K562 (cell line): ENCODE measurements around the gene YBEY. TPM values are rescaled to one million over a fixed set of nuclear protein-coding genes. Genes with fewer than 3 reads are reported as not detected.

Experiments
- ATAC-seq: fragments of 200-7000 bp; cut with Tn5 transposase; 3 replicates; pipeline ENCODE4 v1.9.1; 2020; ENCODE audit warnings: moderate library complexity
- BruUV-seq: library from RNA; stranded (reverse); fragments of 400-500 nt; replicated peaks from 2 replicates; lab custom pipeline; 2021; lab: Mats Ljungman, UMichigan
- CTCF ChIA-PET: fragments of 300-600 bp; formaldehyde crosslinking; extraction: SDS; loops from one replicate; lab custom pipeline; 2021; ENCODE audit warnings: low intra/inter-chr PET ratio; lab: Yijun Ruan, JAX
- POLR2A ChIA-PET: fragments of 300-600, 350-650 bp; sonication (Branson Sonifier 250); formaldehyde crosslinking; extraction: SDS; loops from one replicate; lab custom pipeline; 2021; ENCODE audit warnings: antibody characterized with exemption, inconsistent platforms; lab: Yijun Ruan, JAX
- DNase-seq, 4 experiments: peaks; one replicate each; pipeline versions ENCODE4 v3.0.0 to v3.0.0-alpha.2; 2011 to 2018; ENCODE audit warnings: low spot score in 3 of 4, mixed read lengths in 3 of 4; ENCODE audit errors: extremely low read depth in 1 of 4
- FAIRE-seq: peaks from 2 replicates; lab custom pipeline; 2011; peaks lifted over from hg19 to GRCh38; lab: Jason Lieb, UNC
- H2AFZ ChIP-seq: 2 replicates; pipeline ENCODE4 v1.6.0; 2011; ENCODE audit warnings: low read depth, low read length, control low read depth, inconsistent platforms
- H3K27ac ChIP-seq: fragments of 200-600 bp; 3 replicates; pipeline ENCODE4 v1.8.0; 2011; ENCODE audit warnings: low read depth, mild to moderate bottlenecking, control low read depth, inconsistent platforms, low read length, moderate library complexity, mixed read lengths; ENCODE audit errors: extremely low read depth
- H3K27me3 ChIP-seq, 2 experiments: fragments of 300-600 bp in 1 of 2; 2 replicates in 1 of 2; 3 replicates in 1 of 2; pipeline versions ENCODE4 v1.6.0 to v1.8.0; 2011; ENCODE audit warnings: inconsistent platforms in 2 of 2, low read length in 2 of 2, mild to moderate bottlenecking in 1 of 2, mixed read lengths in 1 of 2, moderate library complexity in 1 of 2; ENCODE audit not compliant: control insufficient read depth in 2 of 2, insufficient read depth in 2 of 2
- H3K36me3 ChIP-seq: fragments of 300-600 bp; 3 replicates; pipeline ENCODE4 v1.8.0; 2011; ENCODE audit warnings: mild to moderate bottlenecking, low read length, inconsistent platforms; ENCODE audit not compliant: control insufficient read depth, insufficient read depth
- H3K4me1 ChIP-seq, 2 experiments: fragments of 200-600 bp in 1 of 2; replicated peaks in 1 of 2; 2 replicates in 1 of 2; 3 replicates in 1 of 2; pipeline versions ENCODE4 v1.5.1 to v1.8.0; 2011; ENCODE audit warnings: inconsistent platforms in 2 of 2, low read length in 2 of 2, mild to moderate bottlenecking in 1 of 2, mixed read lengths in 1 of 2, moderate library complexity in 1 of 2; ENCODE audit not compliant: control insufficient read depth in 2 of 2, insufficient read depth in 2 of 2
- H3K4me2 ChIP-seq: 2 replicates; pipeline ENCODE4 v1.6.1; 2011; ENCODE audit warnings: low read length, control low read depth, inconsistent platforms, mixed read lengths; ENCODE audit not compliant: insufficient read depth
- H3K4me3 ChIP-seq: fragments of 200-600 bp; sonication (generic), shearing (Covaris generic); 2 replicates; pipeline ENCODE4 v1.5.1; 2016; ENCODE audit warnings: control low read depth, inconsistent platforms
- H3K79me2 ChIP-seq: fragments of 200-600 bp; 3 replicates; pipeline ENCODE4 v1.8.0; 2011; ENCODE audit warnings: low read length, inconsistent platforms; ENCODE audit not compliant: control insufficient read depth, insufficient read depth
- H3K9ac ChIP-seq, 2 experiments: 2 replicates each; pipeline versions ENCODE4 v1.6.0 to v1.6.1; 2011; ENCODE audit warnings: low read depth in 2 of 2, low read length in 2 of 2, control low read depth in 1 of 2, inconsistent platforms in 1 of 2, mild to moderate bottlenecking in 1 of 2, mixed read lengths in 1 of 2; ENCODE audit not compliant: insufficient read depth in 1 of 2
- H3K9me1 ChIP-seq: one replicate; pipeline ENCODE4 v1.6.0; 2011; ENCODE audit warnings: inconsistent platforms, mild to moderate bottlenecking, low read length, moderate library complexity; ENCODE audit not compliant: control insufficient read depth, insufficient read depth
- H3K9me3 ChIP-seq: replicated peaks from 2 replicates; pipeline ENCODE4 v1.5.1; 2011; ENCODE audit warnings: low read depth, low read length, inconsistent platforms; ENCODE audit not compliant: control insufficient read depth, insufficient read depth
- H4K20me1 ChIP-seq: replicated peaks from 2 replicates; pipeline ENCODE4 v1.6.1; 2011; ENCODE audit warnings: low read length, inconsistent platforms, mixed read lengths; ENCODE audit not compliant: control insufficient read depth, insufficient read depth
- E2F5 ChIP-seq: sonication (generic); formaldehyde crosslinking; IDR thresholded peaks from 2 replicates; pipeline ENCODE4 v1.8.0; 2022; ENCODE audit warnings: mild to moderate bottlenecking, missing genetic modification reagents
- GTF2F1 ChIP-seq: IDR thresholded peaks from 2 replicates; pipeline ENCODE4 v1.6.1; 2011; ENCODE audit warnings: low read depth, low read length, improper control_type of control experiment
- KLF13 ChIP-seq: fragments of 450-650 bp; IDR thresholded peaks from 2 replicates; pipeline ENCODE4 v1.6.1; 2016; ENCODE audit warnings: missing genetic modification characterization, low read depth, mild to moderate bottlenecking, missing compliant biosample characterization, moderate library complexity, borderline replicate concordance
- NFE2L1 ChIP-seq: fragments of 450-650 bp; IDR thresholded peaks from 2 replicates; pipeline ENCODE4 v1.6.1; 2016; ENCODE audit warnings: missing genetic modification characterization, low read depth, mild to moderate bottlenecking, missing compliant biosample characterization, moderate library complexity, borderline replicate concordance
- NUFIP1 ChIP-seq: fragments of 450-650 bp; IDR thresholded peaks from 2 replicates; pipeline ENCODE4 v1.6.1; 2018; ENCODE audit not compliant: partially characterized antibody
- PHF8 ChIP-seq: fragments of 200-600 bp; sonication (generic); IDR thresholded peaks from 2 replicates; pipeline ENCODE4 v1.6.1; 2012; ENCODE audit warnings: mixed run types, mild to moderate bottlenecking, inconsistent platforms, low read length, moderate library complexity, borderline replicate concordance
- SIN3A ChIP-seq, 2 experiments: fragments of 150-350 bp in 1 of 2; IDR thresholded peaks; 2 replicates each; pipeline ENCODE4 v1.6.1; 2011 to 2016; ENCODE audit warnings: borderline replicate concordance in 2 of 2, low read depth in 2 of 2, low read length in 2 of 2, mild to moderate bottlenecking in 2 of 2, moderate library complexity in 2 of 2; ENCODE audit not compliant: control insufficient read depth in 1 of 2
- TAL1 ChIP-seq: fragments of 450-650 bp; IDR thresholded peaks from 2 replicates; pipeline ENCODE4 v1.6.1; 2016; ENCODE audit warnings: mild to moderate bottlenecking
- ZBTB49 ChIP-seq: sonication (generic); formaldehyde crosslinking; IDR thresholded peaks from 2 replicates; pipeline ENCODE4 v1.8.0; 2022; ENCODE audit warnings: missing genetic modification reagents, mild to moderate bottlenecking, borderline replicate concordance
- ZFP1 ChIP-seq: fragments of 450-650 bp; formaldehyde crosslinking; IDR thresholded peaks from 2 replicates; pipeline ENCODE4 v1.4.0; 2020; ENCODE audit warnings: mild to moderate bottlenecking, mixed read lengths
- ZNF232 ChIP-seq: sonication (generic); formaldehyde crosslinking; IDR thresholded peaks from 2 replicates; pipeline ENCODE4 v1.8.0; 2022; ENCODE audit warnings: mild to moderate bottlenecking, missing genetic modification reagents
- ZNF785 ChIP-seq: fragments of 250-450 bp; sonication (Bioruptor Pico); IDR thresholded peaks from 2 replicates; pipeline ENCODE4 v1.4.0; 2020; ENCODE audit warnings: mild to moderate bottlenecking
- WGBS: fragments of 100-300 bp; shearing (Covaris generic); methylation state at CpG from one replicate; pipeline ENCODE4 v1.1.6; 2016; ENCODE audit warnings: low coverage, mixed read lengths; ENCODE audit not compliant: insufficient coverage; ENCODE audit errors: missing lambda C conversion rate; 5-methylcytosine and 5-hydroxymethylcytosine counted together
- in situ Hi-C: fragments of 300-500 bp; cut with MboI; formaldehyde crosslinking; loops from 4 replicates; pipeline ENCODE4 v1.15.0; 2018; ENCODE audit warnings: inconsistent platforms, mixed read lengths
- intact Hi-C: fragments of 100-400 bp; cut with micrococcal nuclease; formaldehyde crosslinking; loops from 2 replicates; pipeline ENCODE4 v1.14.2; 2022
- polyA plus RNA-seq, 8 experiments: library from polyadenylated mRNA; depleted of rRNA in 4 of 8; stranded (reverse) in 5 of 8; unstranded in 3 of 8; fragments of >200 nt; fragmentation: Nextera tagmentation in 2 of 8; fragmentation: Illumina TruSeq in 1 of 8; extraction: Ambion mirVana in 2 of 8; extraction: Trizol in 1 of 8; gene quantifications; 2 replicates each; pipeline versions ENCODE4 v1.2.1 to v1.2.3, GENCODE V29; 2011 to 2014; ENCODE audit warnings: inconsistent platforms in 1 of 8, missing spikeins in 1 of 8
- total RNA-seq, 7 experiments: library from RNA; depleted of rRNA in 6 of 7; stranded (reverse); fragments of >200 nt in 6 of 7; fragmentation: Illumina TruSeq in 2 of 7; extraction: Trizol in 2 of 7; gene quantifications; 2 replicates each; pipeline versions ENCODE4 v1.2.1 to v1.2.3, GENCODE V29; 2011 to 2021; ENCODE audit warnings: low replicate concordance in 1 of 7
- TF ChIP-seq, protein P1 (sequence below): sonication (generic); formaldehyde crosslinking; IDR thresholded peaks from 2 replicates; pipeline ENCODE4 v1.8.0; 2023; ENCODE audit warnings: mild to moderate bottlenecking, missing genetic modification reagents
- TF ChIP-seq, protein P2 (sequence below): sonication (generic); formaldehyde crosslinking; IDR thresholded peaks from 2 replicates; pipeline ENCODE4 v1.8.0; 2022; ENCODE audit warnings: missing genetic modification reagents, mild to moderate bottlenecking, moderate library complexity, borderline replicate concordance

The YBEY gene
- total and polyA plus RNA-seq, 9 of the 15 experiments (the other 6 are each of a cell fraction or from before 2014, with no cell fraction given): 6.4 to 28.0 (median 12.4) TPM

DNA sequence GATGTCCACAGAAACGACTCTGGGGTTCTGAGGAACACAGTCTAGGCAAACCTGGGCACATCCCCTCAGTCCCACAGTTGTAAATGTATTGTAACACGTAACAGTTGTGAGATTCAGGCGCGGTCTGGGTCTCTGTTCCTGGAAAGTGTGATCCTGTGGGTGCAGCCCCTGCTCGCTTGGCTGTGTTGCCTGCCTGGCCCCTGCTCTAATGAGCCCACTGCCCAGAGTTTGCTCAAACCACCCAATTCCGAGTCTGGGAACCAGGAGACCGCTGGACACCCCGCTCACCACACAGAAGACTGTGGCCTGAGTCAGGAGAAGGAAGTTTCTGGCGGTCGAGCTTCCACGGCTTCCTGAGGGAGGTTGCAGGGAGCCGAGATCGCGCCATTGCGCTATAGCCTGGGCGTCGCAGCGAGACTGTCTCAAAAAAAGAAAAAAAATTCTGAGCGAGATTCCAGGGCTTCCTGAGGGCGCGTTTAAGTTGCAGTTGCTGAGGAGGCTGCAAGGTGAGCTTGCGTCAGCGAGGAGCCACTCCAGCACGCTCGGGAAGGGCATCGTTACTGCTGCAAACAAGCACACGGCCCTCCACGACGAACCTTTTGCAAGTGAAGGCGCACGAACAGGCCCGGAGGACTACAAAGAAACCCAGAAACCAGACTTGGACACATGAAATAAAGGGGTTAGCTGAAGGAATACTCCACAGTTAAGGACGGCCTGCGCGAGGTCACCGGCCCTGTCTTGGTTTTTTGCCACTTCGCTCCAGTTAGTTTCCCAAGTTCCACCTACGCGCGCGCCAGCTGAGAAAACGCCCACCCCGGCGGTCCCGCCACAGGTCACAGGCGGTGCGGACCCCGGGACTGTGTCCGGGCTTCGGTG lies 36.4 kb downstream of the YBEY start:
- Histone ChIP-seq H3K9ac (peak overlapping the region; percentile 99), H3K9me3 (no peaks in the 10 kb centered on the region), H2AFZ (no peak overlapping the region), H4K20me1 (peaks cover 26% of the 10 kb centered on the region), H3K4me3 (peak overlapping the region; percentile 89), H3K79me2 (peaks cover 76% of the 10 kb centered on the region), H3K4me1 (peaks cover 32 to 70% of the 10 kb centered on the region in 2 experiments; a peak in 4 of 5 replicates), H3K4me2 (peak overlapping the region; percentile 91), H3K36me3 (peaks cover 36% of the 10 kb centered on the region), H3K27me3 (no peaks in the 10 kb centered on the region), H3K9me1 (no peaks in the 10 kb centered on the region), H3K27ac (peak overlapping the region; percentile 99)
- FAIRE-seq (no peak), DNase-seq (peak in 1 of 4 experiments; percentile 57), ATAC-seq (no peak)
- TSS peak; percentile 63 for BruUV-seq
- under 1% methylated on average over 50 of the region's 50 CpGs for WGBS
- CTCF ChIA-PET: interaction anchor here (0.6 kb wide), 1 partner anchor 409 kb away, joined by 4 read pairs; no protein-coding TSS in a partner anchor
- intact Hi-C loops: loop anchor here (1.0 kb wide), 1 partner anchor 136 kb away; the partner anchor contains the start of gene DIP2A
- POLR2A ChIA-PET: interaction anchor here (0.6 to 1.8 kb wide), 18 partner anchors 9 to 345 kb away, joined by 3 to 12 read pairs (median 4); partner anchors contain the start of genes LSS, MCM3AP and YBEY
- in situ Hi-C loops: no loop called here
- no peak for TF ChIP-seq NUFIP1
- TF ChIP-seq E2F5 (CRISPR knock-in tag): 0 out of 2 replicates have a peak, but pooled peaks have one; percentile 38
- TF ChIP-seq ZNF785: no peak
- TF ChIP-seq TAL1: no peak
- peak; percentile 48; the same call in 1 of the 2 replicates for TF ChIP-seq ZNF232 (CRISPR knock-in tag)
- peak in 1 of 2 experiments; percentile 36; a peak in 2 of 4 replicates for TF ChIP-seq SIN3A (IDR thresholded peaks at IDR 0.05; ENCODE audit: borderline replicate concordance in 2 of 2, control insufficient read depth in 1 of 2, low read depth in 2 of 2, low read length in 2 of 2)
- TF ChIP-seq KLF13 (tag): peak; percentile 75; the same call in 1 of the 2 replicates
- TF ChIP-seq, protein P1, sequence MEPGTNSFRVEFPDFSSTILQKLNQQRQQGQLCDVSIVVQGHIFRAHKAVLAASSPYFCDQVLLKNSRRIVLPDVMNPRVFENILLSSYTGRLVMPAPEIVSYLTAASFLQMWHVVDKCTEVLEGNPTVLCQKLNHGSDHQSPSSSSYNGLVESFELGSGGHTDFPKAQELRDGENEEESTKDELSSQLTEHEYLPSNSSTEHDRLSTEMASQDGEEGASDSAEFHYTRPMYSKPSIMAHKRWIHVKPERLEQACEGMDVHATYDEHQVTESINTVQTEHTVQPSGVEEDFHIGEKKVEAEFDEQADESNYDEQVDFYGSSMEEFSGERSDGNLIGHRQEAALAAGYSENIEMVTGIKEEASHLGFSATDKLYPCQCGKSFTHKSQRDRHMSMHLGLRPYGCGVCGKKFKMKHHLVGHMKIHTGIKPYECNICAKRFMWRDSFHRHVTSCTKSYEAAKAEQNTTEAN (CRISPR knock-in tag): 0 out of 2 replicates have a peak, but pooled peaks have one; percentile 59
- TF ChIP-seq NFE2L1 (tag): no peak
- no peak for TF ChIP-seq PHF8
- no peak for TF ChIP-seq ZFP1 (CRISPR knock-in tag)
- TF ChIP-seq GTF2F1: no peak
- TF ChIP-seq ZBTB49: 0 out of 2 replicates have a peak, but pooled peaks have one; percentile 34
- TF ChIP-seq, protein P2, sequence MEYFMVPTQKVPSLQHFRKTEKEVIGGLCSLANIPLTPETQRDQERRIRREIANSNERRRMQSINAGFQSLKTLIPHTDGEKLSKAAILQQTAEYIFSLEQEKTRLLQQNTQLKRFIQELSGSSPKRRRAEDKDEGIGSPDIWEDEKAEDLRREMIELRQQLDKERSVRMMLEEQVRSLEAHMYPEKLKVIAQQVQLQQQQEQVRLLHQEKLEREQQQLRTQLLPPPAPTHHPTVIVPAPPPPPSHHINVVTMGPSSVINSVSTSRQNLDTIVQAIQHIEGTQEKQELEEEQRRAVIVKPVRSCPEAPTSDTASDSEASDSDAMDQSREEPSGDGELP (CRISPR knock-in tag): peak; percentile 77
